ENCODE data around the gene CIB2.

- TF ChIP-seq POLR2AphosphoS5 (IDR thresholded peaks at IDR 0.05; ENCODE audit: low read depth, low read length) (no peak), EZH2phosphoT487 (IDR thresholded peaks at IDR 0.05; ENCODE audit: borderline replicate concordance) (no peak), CTCF (IDR thresholded peaks at IDR 0.05 in 2 of 3, conservative IDR thresholded peaks at IDR 0.05 in 1 of 3; ENCODE audit: borderline replicate concordance in 1 of 3, insufficient read depth in 1 of 3, low read depth in 2 of 3, low read length in 2 of 3) (no peak), POLR2A (IDR thresholded peaks at IDR 0.05; ENCODE audit: borderline replicate concordance, extremely low read depth, insufficient read depth, insufficient read length) (no peak), EZH2 (IDR thresholded peaks at IDR 0.05) (no peak), MAX (IDR thresholded peaks at IDR 0.05) (no peak), TCF7L2 (IDR thresholded peaks at IDR 0.05; ENCODE audit: borderline replicate concordance, extremely low read depth, insufficient read depth, insufficient read length) (no peak), CBX3 (IDR thresholded peaks at IDR 0.05; ENCODE audit: low read depth) (no peak), RAD21 (IDR thresholded peaks at IDR 0.05; ENCODE audit: low read depth) (no peak), JUND (IDR thresholded peaks at IDR 0.05) (no peak), ZNF274 (IDR thresholded peaks at IDR 0.05; ENCODE audit: low read depth, low read length) (no peak), REST (IDR thresholded peaks at IDR 0.05; ENCODE audit: low read depth) (no peak)
Measured at GRCh38 chr15:78149805-78150751, 18.8 kb upstream of the CIB2 start.

Measured in HCT116 (cell line).